NCI-H2081 (cell line): Measurements from ENCODE around the gene PEPD.
"Not testable (repeated sequence)": the region's sequence is repeated elsewhere in the genome, so short reads cannot be mapped to it uniquely, and the experiment has no call there.

Experiments
- DNase-seq, 2 experiments: peaks; one replicate each; lab custom pipeline; 2025; lab: John Stamatoyannopoulos, UW

The PEPD gene

DNA sequence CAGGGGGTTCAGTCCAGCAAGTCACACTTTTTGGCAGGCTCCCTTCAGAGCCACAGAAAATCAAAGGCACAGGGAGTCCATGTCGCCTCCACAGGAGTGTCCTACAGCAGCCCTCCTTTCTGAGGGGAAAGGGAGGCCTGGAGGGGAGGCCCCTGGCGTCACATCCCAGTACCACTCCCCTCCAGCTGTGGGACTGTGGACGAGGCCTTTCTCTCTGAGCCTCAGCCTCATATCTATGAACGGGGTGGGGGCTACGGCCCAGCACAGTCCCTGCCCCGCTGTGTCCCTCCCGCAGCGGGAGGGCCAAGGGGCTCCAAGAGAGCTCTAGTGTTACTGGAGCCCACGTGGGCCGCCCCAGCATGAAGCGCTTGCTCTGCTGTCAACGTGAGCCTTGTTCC is 23.8 kb downstream of the PEPD start:
- no peak for DNase-seq

DNA sequence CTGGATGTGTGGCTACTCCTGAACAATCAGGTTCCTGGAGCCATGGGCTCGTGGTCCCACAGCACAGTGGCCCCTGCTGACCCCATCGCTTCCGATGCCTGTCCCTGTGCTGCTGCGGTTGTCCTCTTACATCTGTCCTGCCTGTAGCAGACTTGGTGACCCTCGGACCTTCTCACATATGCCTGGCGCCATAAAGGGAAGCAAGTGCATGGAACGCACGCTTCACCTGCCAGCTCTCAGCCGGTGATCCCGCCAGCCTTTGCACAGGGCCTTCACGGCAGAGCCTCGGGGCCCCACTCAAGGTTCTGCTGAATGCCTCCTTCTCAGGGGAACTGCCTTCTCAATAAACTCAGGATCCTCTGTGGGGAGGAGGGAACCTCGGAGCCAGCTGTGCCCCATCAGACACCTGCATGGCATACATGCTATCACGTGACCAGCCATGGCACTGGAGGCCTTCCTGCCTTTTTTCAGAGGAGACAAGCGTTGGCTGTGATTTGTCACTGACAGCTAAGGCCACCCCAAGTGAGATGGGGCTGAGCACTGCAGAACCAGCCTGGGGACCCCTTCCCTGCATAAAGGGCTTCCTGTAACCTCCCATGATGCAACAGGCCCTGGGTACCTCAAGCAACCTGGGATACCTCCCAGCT is 24.3 kb downstream of the PEPD start:
- no peak for DNase-seq

DNA sequence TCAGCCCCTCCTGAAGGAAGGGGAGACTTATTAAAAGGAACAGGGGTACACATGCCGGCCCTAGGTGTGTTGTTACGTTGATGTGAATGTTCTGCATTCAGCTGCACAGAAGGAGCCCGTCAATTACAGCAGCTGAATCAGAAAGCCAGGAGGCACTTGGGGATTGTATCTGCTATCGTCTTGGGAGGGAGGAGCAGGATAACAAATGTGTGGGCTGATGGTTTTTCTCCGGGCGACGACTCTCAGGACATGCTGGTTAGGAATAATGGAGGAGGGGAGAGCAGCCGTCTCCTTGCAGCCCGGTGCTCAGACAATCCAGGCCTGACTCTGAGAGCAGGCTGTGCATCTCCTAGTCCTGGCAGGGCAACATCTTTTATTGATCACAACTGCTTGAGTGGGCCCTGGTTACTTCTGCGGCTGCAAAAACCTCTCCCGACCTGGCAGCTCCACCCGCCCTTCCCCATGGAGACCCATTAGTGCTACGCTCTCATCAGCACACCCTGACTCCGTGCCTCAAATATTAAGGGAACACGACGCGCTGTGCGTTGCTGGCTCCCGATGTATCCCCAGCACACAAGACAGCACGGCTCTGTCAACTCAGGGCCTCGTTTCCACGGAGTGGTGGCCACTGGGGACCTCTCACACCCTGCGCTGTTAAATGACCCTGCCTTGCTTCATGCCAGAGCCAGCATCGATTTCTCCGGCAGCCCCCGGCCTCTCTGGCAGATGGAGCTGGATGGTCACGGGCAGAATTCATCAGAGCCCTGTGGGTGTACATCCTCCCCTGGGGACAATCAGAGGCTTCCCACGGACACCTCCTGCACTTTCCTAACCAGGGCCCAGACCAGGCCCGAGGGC is 25.3 kb downstream of the PEPD start:
- DNase-seq, result no peak

DNA sequence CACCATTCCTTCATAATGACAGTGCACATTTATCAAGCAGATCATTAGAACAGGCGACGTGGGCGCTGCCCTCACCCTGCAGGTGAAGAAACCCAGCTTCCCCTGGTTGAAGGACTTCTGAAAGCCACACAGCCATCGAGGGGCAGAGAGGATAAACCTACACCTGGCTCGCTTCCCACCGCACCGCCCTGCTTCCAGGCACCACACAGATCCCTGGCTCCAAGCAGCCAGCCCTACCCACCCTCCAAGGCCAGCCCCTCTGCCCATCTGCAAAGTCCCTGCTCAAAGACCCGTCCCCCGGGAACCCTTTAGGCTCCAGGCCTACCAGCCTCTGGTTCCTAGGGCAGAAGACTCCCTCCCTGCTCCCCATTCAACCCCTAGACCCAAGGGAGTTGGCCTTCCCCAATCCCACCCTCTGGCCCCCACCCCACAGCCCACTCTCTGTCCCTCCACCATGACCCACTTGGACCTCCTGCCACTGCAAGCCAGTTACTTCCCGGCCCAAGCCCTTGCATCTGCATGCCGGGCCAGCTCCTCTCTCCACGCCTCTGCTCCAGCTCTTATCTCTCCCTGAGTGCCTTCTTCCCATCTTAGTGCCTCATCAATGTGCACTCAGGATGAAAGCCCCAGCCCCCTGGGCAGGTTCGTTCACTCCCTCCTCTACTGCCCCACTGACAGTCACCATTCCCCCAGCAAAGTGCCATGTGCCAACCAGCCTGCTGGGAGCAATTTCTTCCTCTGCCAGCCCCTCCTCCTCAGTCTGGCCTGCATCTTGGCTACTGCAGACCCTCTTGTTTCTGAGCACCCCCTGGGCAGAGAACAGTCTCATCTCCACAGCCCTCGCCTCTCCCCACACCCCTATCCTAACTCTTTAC is 28.0 kb downstream of the PEPD start:
- no peak for DNase-seq

DNA sequence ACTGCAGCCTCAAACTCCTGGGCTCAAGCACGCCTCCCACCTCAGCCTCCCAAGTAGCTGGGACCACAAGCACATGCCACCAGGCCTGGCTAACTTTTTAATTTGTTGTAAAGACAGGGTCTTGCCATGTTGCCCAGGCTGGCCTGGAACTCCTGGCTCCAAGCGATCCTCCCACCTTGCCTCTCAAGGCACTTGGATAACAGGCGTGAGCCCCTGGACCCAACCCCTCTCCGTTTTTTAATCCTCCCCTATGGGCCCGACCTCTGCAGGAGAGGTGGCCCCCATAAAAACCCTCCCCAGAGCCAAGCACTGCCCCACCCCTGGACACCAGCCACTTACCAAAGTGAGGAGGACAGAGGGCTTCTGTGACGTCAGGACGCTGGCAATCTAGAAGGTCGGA is 28.6 kb downstream of the PEPD start:
- DNase-seq, result no peak

DNA sequence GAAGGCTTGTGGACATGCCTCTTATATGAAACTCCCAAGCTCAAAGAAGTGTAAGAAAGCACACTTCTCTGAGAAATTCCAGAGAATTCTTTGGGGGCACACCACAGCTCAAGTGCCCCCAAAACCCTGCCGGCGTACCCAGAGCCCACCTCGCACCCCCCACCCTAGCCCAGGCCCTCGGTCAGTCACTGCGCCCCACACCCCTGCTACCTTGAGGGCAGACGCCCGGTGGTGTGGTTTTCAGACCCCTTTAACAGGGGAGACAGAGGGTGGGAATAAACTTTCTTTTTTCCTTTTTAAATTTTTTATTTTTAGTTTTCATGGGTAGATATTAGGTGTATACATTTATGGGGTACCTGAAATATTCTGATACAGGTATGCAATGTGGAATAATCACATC is 29.5 kb downstream of the PEPD start:
- no peak for DNase-seq

DNA sequence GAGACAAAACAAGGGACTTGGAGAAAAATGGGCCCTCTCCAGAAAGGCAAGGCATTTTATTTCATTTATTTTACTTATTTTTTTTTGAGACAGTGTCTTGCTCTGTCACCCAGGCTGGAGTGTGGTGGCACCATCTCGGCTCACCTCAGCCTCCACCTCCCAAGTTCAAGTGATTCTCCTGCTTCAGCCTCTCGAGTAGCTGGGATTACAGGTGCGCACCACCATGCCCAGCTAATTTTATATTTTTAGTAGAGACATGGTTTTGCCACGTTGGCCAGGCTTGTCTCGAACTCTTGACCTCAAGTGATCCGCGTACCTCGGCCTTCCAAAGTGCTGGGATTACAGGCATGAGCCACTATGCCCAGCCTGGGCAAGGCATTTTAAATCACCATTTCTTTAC is 31.0 kb downstream of the PEPD start:
- not testable (repeated sequence) for DNase-seq

DNA sequence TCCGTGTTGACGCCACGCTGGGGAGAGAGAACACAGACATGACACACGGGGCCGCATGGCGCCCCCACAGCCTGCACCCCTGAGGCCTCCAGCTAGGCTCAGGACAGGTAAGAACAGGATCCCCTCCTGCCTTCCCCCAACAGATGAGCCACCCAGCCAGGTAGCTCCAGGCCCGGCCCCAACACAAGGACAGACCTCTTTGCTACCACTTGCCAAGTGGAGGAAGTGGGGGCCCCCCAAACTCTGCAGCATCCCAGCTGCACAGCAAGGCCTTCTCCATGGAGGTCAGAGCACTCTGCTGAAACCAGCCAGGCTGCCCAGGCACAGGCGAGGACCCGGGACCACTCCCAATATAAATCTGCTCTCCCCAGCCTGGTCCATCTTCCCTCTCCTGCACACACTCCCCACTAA is 31.5 kb downstream of the PEPD start:
- DNase-seq, result no peak

DNA sequence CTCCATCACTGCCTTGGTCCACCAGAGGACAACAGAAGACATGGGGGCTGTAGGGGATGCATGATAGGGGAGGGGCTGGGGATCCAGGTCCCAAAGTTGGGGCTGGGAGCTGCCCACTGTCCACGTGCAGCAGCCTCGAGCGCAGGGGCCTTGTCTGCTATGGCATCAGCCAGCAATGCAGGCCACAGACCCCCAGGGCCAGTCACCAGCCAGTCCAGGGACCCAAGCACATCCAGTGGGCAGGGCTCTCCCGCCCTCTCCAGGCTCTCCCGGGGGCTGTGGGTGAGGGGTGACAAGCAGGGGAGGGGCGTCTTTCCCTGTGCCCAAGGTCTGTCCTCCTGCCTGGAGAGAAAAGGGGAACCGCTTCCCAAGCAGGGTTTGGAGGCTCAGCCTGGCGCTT is 32.8 kb downstream of the PEPD start:
- DNase-seq, result no peak

DNA sequence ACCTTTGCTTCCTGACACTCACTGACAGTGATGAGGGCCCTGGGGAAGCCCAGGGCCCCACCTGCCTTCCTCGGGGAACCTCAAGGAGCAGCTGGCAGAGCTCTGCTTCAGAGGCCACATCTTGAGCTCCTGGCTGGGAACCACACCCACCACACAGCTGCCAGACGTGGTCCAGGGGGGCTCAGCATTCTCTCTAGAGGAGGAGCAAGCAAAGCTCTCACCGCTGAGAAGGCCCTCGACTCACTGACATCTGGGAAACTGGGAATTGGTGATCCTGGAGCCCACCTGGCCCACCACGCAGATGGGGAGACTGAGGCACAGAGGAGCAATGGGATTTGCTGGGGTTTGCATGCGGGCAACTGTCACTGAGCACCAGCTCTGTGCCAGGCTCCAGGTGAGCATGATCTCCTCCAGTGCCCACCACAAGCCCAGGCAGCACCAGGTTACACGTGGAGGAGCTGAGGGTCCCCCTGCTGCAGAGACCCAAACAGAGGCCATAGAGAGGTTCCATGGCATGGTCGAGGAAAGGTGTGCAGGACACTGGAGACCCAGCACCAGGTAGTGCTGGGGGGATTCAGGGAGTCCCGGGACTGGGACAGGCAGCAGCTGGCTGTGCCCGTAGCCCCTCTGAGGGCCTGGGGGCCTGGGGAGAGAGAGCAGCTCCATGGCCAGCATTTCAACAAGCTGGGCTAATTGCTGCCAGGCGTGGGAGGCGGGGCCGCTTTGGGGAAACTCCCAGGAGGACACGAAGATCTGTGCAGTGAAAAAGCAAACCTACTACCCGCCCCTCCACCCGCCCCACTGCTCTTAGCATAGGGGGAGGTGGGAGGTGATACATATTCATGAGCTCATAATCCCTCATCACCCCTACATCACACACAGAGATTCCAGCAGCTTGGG is 33.4 kb downstream of the PEPD start:
- no peak for DNase-seq

DNA sequence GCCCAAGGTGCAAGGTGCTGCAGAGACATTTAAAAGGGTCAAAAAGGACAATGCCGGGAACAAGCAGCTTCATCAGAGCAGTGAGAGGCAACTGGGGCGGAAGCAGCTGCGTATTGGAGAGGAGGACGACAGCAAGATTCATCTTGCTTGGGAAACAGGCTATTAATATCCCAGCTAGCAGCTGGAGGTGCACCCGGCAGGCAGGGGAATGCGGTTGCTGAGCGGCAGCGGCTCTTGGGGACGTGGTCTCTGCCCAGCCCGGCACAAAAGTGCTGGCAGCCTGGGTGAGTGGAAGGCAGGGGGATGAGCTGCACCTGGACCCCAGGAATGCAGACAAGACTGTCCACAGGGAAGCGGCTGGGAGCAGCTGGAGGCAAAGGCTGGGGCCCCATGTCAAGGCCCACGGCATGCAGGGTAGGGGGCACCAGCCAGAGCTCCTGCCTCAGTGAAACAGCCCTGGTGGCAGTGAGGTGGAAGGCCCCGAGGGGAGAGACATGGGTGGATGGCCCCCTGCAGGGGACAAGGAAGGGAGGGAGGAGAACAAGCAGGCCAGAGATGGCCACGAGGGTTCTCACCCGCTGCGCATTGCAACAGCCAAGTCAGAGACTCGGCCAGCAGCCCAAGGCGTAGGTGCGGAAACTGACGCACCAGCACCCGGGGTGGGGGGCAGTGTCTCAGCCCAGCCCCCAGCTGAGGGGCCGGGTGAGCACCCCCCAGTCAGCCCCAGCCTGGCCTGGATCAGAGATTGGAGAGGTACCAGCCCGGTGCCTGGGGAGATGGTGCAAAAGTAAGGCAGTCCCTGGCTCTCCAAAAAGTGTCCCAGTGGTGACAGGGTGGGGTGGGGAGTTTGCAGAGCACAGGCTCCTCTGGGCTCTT is 34.4 kb downstream of the PEPD start:
- DNase-seq, result no peak

DNA sequence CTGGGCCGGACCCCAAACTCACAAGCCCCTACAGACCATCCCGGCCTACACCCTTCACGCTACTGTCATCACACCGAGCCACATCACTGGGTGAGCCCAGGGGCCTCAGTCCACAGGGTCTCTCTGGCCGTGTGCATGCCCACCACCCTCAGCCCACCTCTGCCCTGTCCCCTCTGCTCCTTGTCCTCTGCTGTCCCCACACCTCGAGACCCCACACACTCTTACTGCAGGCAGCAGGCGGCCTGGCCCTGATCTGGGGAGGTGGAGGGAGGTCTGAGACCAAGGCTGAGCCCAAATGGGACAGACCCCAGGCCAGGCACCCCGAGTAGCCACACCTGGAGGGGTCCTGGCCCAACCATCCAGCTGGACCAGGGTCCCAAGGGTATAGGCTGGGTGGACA is 35.2 kb downstream of the PEPD start:
- no peak for DNase-seq

DNA sequence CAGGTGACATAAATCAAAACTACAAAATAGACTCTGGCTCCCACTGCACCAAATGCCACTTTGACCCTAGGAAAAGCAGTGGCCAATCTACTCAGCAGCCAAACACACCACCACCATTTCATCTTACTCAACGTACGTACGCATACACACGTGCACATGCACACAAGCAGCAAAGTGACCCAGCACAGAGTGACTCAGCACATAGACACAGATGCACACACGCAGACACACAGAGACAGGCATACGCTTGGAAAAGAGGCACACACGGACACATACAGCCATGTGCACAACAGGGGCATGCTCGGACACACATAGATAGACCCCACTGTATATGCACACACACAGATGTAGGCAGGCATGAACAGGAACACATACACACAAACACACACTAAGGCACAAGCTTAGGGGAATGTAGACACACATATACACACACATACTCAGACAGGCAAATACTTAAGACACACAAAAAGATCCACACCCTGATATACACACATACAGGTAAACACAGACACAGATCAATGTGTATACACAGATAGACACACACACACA is 37.3 kb downstream of the PEPD start:
- no peak for DNase-seq

DNA sequence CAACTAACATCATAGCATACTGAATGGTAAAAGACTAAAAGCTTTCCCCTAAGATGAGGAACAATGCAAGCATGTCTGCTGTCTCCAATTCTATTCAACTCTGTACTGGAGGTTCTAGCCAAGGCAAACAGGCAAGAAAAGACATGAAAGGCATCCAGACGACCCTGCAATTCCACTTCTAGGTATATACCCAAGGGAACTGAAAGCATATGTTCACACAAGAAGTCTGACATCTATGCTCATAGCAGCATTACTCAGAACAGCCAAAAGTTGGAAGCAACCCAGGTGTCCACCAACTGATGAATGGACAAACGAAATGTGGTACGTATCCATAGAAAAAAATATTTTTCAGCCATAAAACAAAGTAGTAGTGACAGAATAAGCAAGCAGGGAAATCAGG is 39.1 kb downstream of the PEPD start:
- DNase-seq, result no peak

DNA sequence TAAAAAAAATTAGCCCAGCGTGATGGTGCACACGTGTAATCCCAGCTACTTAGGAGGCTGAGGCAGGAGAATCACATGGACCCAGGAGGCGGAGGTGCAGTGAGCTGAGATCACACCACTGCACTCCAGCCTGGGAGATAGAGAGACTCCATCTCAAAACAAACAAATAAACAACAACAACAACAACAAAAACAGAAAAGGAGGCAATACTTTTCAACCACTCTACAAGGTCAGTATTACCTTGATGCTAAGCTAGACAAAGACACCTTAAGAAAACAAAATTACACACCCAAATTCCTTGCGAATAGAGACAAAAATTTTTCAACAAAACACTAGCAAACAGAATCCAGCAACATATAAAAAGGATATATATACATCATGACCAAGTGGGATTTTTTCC is 39.7 kb downstream of the PEPD start:
- DNase-seq, result no peak

DNA sequence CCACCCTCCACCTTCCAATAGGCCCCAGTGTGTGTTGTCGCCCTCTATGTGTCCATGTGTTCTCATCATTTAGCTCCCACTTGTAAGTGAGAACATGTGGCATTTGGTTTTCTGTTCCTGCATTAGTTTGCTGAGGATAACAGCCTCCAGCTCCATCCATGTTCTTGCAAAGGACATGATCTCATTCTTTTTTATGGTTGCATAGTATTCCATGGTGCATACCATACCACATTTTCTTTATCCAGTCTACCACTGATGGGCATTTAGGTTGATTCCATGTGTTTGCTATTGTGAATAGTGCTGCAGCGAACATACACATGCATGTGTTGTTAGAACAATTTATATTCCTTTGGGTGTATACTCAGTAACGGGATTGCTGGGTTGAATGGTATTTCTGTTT is 42.0 kb downstream of the PEPD start:
- not testable (repeated sequence) for DNase-seq

DNA sequence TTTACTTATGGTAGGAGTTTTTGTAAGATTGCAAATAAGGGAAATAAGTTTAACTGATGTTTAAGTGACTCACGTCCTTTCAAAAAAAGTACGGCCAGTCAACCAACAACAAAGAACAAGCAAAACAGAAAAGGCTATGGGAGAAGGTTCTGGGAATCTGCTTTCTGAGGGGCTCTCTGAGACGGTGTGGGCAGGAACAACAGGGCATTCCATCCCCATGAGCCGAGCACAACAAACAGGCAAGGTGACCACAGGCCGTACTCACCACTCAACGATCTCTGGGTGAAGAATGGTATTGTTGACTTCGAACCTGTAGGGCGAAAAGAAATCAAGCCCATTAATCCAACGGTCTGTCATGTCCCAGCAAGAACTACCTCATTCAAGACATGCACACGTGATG is 43.8 kb downstream of the PEPD start:
- DNase-seq, result no peak

DNA sequence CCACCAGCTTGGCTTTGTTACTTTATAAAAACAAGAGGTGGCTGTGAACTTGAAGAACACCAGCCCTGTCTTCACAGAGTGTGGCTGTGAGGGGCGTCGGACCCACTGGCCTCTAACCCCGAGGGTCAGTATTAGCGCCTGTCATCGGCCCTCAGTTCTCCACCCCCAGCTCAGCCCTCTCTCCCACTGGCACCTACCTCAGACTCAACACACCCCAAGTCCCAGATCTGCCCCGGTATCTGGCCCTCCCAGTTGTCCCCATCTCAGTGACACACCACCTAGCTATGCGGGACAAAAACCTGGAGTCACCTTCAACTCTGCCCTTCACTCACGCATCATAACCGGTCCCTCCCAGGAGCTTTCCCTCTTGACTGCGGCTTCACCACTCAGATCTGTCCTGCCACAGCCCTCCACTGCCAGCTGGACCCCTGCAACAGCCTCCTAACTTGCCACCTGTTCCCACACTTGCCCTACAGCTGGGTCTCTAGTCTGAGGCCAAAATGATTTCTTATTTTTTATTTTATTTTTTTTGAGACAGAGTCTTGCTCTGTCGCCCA is 45.4 kb downstream of the PEPD start:
- DNase-seq, result no peak

DNA sequence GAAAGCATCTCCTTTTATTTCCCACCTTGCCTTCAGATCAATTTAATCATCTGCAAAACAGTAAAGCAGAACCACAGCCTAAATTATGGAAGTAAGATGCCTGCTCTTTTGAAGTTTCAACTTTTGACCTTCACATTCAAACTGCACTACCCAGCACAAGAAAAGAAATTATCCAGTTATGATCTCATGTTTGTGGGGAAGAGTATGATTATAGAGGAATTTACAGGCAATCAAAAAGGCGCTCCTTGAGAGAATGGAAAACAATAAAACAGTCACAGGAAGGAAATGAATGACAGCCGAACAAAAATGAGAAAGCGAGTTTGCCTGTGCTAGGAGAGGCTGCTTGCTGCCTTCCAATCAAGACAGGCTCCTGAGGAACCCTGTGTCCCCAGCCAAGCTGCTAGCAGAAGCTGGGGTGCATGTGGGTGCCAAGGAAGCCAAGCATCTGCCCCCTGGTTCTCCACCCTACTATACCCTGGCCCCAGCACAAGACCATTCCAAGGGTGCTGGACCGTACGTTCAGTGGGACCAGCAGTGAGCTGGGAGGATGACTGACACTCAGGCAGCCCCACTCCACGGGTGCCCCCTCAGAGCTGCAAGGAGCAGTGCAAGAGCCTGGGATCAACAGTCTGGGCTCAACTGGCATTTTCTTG is 47.8 kb downstream of the PEPD start:
- no peak for DNase-seq
